GM21619 (cell line): ENCODE data around the gene GDPGP1.

Experiments
- ATAC-seq: cut with Tn5 transposase; IDR thresholded peaks from one replicate; pipeline ENCODE4 v1.9.1; 2021; ENCODE audit not compliant: unreplicated experiment

GDPGP1 gene

GRCh38 chr15:90294601-90295269 is 60.7 kb downstream of the GDPGP1 start:
- ATAC-seq = no peak

DNA sequence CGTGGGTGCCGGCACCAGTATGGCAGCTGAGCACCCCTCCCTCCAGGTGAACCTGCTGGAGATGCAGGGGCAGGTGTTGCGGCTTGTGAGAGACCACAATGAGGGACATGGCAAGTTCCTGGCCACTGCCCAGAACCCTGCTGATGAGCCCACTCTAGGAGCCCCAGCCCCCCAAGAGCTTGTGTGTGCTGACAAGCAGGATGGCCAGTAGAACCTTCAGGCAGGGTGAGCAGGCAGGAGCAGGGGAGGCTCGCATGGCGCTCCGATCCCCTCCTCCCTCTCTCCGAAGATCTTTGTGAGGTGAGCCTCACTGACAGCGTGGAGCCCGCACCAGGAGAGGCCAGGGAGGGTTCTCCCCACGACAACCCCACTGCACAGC is 61.2 kb downstream of the GDPGP1 start:
- ATAC-seq = no peak
